HG02610 (cell line): ENCODE data around the gene SOX1.

Source experiments
- ATAC-seq: cut with Tn5 transposase; IDR thresholded peaks from one replicate; pipeline ENCODE4 v1.9.1; 2021; ENCODE audit warnings: mild to moderate bottlenecking, moderate library complexity; ENCODE audit not compliant: unreplicated experiment

SOX1 gene

GRCh38 chr13:112105244-112105681 is 38.3 kb downstream of the SOX1 start:
- no peak for ATAC-seq

- ATAC-seq, result no peak
Observed at GRCh38 chr13:112105892-112106291, 38.9 kb downstream of the SOX1 start.

- no peak for ATAC-seq
Observed at GRCh38 chr13:112106478-112107141, 39.7 kb downstream of the SOX1 start.

DNA sequence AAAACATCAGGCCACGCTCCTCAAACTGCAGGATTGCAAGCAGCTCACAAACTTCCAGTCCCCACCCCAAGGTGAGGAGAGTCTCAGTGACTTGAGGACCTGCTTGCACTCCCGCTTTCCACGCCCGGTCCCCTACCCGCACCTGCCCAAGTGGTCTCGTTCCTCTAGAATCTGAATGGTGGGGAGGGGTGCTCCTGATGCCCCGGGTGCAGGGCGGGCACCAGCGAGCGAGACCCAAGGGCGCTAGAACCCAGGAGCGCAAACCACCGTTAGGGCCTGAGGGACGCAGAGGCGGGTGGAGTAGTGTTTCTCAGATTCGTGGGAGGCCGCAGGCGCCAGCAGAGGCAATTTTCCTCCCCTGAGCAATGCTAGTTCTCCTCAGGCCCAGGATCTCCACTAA is 40.3 kb downstream of the SOX1 start:
- no peak for ATAC-seq

DNA sequence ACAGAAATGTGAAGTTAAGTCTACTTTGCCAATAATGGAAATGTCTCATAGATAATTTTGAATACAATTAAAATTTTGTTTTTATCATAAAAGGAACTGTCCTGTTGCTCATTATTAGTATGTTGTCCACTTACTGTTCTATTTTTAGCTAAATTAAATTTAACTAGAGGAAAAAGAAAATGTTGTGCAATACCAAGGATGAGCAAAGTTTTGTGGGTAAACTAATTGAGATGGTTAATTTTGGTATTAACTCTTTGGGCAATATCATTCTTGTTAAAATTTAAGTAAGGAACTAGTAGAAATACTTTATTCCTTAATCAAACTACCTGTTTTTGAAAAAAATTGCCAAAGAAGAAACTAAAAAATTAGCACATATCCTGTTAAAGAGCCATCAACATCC is 43.5 kb downstream of the SOX1 start:
- no peak for ATAC-seq

GRCh38 chr13:112111239-112111857 is 44.4 kb downstream of the SOX1 start:
- ATAC-seq, result no peak

GRCh38 chr13:112112534-112113276 is 45.8 kb downstream of the SOX1 start:
- ATAC-seq, result no peak

DNA sequence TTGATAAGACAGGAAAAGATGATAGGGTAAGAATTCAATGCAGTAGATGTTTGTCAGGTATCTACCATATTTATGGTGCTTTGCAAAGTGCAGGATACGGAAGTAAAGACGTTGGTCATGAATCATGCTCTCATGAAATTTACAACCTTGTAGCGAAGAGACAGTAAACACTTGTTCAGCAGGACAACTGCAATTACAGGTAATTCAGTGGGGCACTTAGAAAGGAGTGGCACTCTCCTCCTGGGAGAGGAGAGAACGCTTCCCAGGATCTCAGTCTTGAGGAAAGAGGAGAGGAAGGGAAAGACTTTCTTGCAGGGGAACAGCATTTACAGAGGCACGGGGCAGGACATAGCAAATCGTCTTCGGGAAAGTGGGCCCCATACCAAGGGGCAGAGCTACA is 46.4 kb downstream of the SOX1 start:
- no peak for ATAC-seq

- ATAC-seq, result no peak
Observed at GRCh38 chr13:112113851-112114250, 46.9 kb downstream of the SOX1 start.

- ATAC-seq, result no peak
Observed at GRCh38 chr13:112114391-112114790, 47.4 kb downstream of the SOX1 start.

DNA sequence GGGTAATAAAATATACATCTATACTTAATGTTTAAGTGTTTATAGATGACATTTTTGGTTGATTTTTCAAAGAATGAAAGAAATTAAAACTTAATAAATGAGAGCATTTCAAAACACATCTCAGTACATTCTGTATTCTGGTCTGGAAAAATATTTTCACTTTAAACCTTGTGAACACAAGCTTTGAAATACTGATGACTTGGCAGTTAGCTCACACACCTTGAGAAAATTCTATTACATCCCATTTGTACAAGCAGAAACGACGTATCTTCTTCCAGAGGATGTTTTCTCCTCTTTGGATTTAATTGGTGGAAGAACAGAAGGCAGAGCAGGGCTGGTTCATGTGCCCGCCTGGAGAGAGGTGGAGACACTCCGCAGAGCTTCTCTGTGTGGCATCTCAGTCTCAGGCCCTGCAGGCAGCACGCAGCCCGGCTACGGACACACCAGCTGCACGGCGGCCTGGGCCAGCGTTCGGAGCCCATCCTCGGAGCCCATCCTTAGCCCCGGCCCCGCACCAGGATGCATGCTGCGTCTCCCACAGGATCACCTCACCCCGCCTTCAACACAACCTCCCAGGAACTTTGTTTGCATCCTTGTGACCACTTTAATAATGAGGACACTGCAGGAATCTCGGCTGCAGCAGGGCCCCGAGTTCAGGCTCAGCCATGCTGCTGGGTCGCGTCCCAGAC is 48.6 kb downstream of the SOX1 start:
- ATAC-seq, result no peak

- no peak for ATAC-seq
Observed at GRCh38 chr13:112116187-112116950, 49.4 kb downstream of the SOX1 start.

DNA sequence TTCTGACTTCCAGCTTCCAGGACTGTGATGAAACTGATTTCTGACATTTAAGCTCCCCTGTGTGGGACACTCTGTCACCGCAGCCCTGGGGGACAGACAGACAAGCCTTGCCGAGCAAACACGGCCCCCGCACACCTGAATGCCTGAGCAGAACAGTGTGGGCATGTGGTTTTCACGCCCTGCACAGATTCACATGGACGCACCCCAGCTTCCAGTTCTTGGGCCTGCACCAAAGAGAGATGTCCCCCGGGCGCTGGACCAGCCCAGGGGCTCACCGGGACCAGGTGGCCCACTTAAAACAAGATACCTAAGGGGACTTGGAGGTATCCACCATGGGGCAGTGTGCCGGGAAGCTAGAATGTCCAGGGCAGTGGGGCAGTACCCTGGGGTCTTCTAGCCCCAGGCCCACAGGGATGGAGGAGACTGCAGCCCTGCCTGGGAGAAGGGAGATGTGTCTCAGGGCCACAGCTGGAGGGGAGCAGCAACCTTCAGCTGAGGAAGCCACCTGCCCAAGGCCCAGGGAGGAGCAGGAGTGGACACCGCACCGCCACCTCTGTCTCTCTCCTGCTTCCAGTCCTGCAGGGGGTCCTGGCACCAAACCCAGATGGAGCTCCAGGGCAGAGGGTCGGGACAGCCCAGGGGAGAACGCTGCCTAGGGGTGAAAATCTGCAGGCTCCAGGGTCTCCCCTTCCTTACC is 50.5 kb downstream of the SOX1 start:
- no peak for ATAC-seq

DNA sequence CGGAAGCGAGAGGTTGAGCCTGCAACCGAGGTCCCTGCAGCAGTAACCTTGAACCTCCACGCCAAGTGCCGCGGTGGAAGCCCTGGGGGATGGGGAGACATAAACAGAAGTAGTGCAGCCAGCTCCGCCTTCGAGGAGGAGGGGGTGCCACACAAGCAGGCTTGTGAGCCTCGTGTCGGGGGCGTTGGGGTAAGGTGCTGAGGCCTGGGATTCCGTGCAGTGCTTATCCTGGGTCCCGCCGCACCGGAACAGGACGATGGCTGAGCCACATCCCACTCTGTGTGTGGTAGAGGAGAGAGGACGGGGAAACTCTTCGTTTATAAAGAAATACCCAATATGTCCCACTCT is 51.0 kb downstream of the SOX1 start:
- no peak for ATAC-seq

DNA sequence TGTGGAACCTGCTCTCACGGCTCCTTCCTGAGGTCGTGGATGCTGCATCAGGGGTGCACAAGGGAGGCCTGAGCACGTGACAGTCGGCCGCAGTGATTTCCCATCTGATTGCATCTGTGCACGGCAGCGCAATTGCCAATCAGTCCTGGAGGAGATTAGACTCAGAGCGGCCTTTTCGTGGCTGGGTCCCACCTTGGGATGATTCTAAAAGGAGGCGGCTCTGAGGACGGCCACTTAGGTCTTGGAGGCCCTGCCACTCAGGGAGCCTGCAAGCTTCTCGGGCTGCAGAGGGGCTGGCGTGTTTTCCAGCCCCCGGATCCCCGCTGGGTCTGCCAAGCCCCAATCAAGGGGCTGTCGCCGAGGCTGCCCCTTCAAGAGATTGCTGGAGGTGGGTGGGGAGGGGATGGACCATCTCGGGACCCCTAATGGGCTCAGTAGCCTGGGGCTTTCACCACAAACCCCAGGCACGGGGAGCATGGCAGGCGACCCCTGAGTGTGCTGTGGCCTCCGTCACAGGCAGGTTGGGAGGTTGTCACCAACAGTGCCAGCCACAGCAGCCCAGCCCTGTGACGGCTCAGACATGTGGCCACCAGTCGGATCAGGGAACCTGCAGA is 51.6 kb downstream of the SOX1 start:
- ATAC-seq, result no peak

DNA sequence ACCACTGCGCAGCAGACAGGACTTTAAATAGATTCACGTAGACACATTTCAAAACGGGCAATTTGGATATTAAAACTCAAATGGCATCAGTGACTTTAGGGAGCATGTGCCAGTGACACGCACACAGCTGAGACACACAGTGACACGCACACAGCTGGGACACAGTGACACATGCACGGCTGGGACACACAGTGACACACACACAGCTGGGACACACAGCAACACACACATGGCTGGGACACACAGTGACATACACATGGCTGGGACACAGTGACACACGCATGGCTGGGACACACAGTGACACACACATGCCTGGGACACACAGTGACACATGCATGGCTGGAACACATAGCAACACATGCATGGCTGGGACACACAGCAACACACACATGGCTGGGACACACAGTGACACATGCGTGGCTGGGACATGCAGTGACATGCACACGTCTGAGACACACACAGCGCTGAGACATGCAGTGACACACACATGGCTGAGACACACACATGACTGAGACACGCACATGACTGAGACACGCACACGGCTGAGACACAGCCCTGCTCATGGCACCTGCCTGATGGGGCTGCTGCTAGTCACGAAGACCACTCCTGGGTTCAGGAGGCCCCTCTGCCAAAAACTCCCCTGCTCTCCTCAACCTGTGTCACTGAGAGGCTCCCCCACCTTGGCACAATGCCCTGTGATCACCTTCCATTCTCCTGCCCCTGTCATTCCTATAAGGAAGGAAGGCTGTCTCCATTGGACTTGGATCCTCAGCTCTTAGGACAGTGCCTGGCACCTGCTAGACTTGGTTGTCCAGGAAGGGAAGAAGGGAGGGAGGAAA is 52.5 kb downstream of the SOX1 start:
- ATAC-seq, result no peak

DNA sequence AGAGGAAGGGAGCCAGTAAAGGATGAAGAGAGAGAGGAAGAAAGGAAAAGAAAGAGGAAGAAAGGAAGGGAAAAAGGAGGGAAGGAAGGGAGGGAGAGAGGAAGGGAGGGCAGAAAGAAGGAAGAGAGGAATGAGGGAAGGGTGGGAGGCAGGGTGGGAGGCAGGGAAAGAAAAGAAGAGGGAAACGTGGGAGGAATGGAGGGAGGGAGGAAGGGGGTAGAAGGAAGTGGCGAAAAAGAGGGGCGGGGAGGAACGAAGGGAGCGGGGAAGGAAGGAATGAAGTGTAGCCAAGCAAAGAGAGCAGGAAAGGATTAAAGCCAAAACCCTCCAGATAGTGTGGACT is 53.1 kb downstream of the SOX1 start:
- no peak for ATAC-seq
